K562 (cell line): ENCODE measurements around the gene COQ4. TPM values are rescaled to one million over a fixed set of nuclear protein-coding genes. Genes with fewer than 3 reads are reported as not detected.

ENCODE experiments used
- ASH1L ChIP-seq: fragments of 450-650 bp; IDR thresholded peaks from 2 replicates; pipeline ENCODE4 v1.6.1; 2018; ENCODE audit warnings: borderline replicate concordance, mild to moderate bottlenecking, low read depth; ENCODE audit not compliant: partially characterized antibody
- BHLHE40 ChIP-seq: IDR thresholded peaks from 2 replicates; pipeline ENCODE4 v1.6.1; 2011; ENCODE audit warnings: low read length, improper control_type of control experiment
- CBFB ChIP-seq: sonication (generic); formaldehyde crosslinking; IDR thresholded peaks from 2 replicates; pipeline ENCODE4 v1.4.0; 2020; ENCODE audit warnings: mild to moderate bottlenecking, missing genetic modification reagents
- CCNT2 ChIP-seq: IDR thresholded peaks from 2 replicates; pipeline ENCODE4 v1.6.1; 2011; ENCODE audit warnings: borderline replicate concordance, low read depth, mild to moderate bottlenecking, moderate library complexity, mixed read lengths, low read length; ENCODE audit not compliant: insufficient read length; ENCODE audit errors: extremely low read depth
- CHCHD3 ChIP-seq: fragments of 250-450 bp; sonication (Bioruptor Pico); IDR thresholded peaks from 2 replicates; pipeline ENCODE4 v2.1.2; 2022; ENCODE audit warnings: mild to moderate bottlenecking
- DIDO1 ChIP-seq: fragments of 450-650 bp; IDR thresholded peaks from 2 replicates; pipeline ENCODE4 v1.6.1; 2016; ENCODE audit warnings: low read depth, missing biosample characterization, missing genetic modification characterization
- ESRRA ChIP-seq: fragments of 450-650 bp; IDR thresholded peaks from 2 replicates; pipeline ENCODE4 v1.6.1; 2014; ENCODE audit warnings: low read depth, mild to moderate bottlenecking, moderate library complexity, borderline replicate concordance
- GABPB1 ChIP-seq: sonication (generic); formaldehyde crosslinking; IDR thresholded peaks from 2 replicates; pipeline ENCODE4 v1.8.0; 2022; ENCODE audit warnings: mild to moderate bottlenecking, missing genetic modification reagents
- HMBOX1 ChIP-seq: sonication (generic); IDR thresholded peaks from 2 replicates; pipeline ENCODE4 v1.6.1; 2016
- MAFG ChIP-seq: fragments of 450-650 bp; conservative IDR thresholded peaks from 2 replicates; pipeline ENCODE4 v1.6.1; 2016; ENCODE audit warnings: missing genetic modification characterization, missing compliant biosample characterization
- NFIC ChIP-seq: fragments of 450-650 bp; IDR thresholded peaks from 2 replicates; pipeline ENCODE4 v1.6.1; 2017; ENCODE audit warnings: mild to moderate bottlenecking, inconsistent platforms
- RBM15 ChIP-seq: fragments of 200-400 bp; formaldehyde crosslinking; IDR thresholded peaks from 2 replicates; pipeline ENCODE4 v1.6.1; 2018; ENCODE audit warnings: mild to moderate bottlenecking, low read length, moderate library complexity; ENCODE audit not compliant: insufficient read depth
- THRB ChIP-seq: fragments of 450-650 bp; formaldehyde crosslinking; conservative IDR thresholded peaks from 2 replicates; pipeline ENCODE4 v1.4.0; 2022; ENCODE audit warnings: mild to moderate bottlenecking, missing genetic modification characterization
- ZBTB5 ChIP-seq: fragments of 450-650 bp; IDR thresholded peaks from 2 replicates; pipeline ENCODE4 v1.6.1; 2017; ENCODE audit warnings: antibody characterized with exemption
- ZBTB9 ChIP-seq: fragments of 450-650 bp; formaldehyde crosslinking; IDR thresholded peaks from 2 replicates; pipeline ENCODE4 v1.4.0; 2020; ENCODE audit warnings: mild to moderate bottlenecking, moderate library complexity
- ZNF444 ChIP-seq: fragments of 250-450 bp; sonication (Bioruptor Pico); IDR thresholded peaks from 2 replicates; pipeline ENCODE4 v1.4.0; 2020; ENCODE audit warnings: mild to moderate bottlenecking, moderate library complexity
- ZNF695 ChIP-seq: fragments of 450-650 bp; formaldehyde crosslinking; IDR thresholded peaks from 2 replicates; pipeline ENCODE4 v1.4.0; 2020; ENCODE audit warnings: mild to moderate bottlenecking, moderate library complexity
- polyA plus RNA-seq, 8 experiments: library from polyadenylated mRNA; depleted of rRNA in 4 of 8; stranded (reverse) in 5 of 8; unstranded in 3 of 8; fragments of >200 nt; fragmentation: Nextera tagmentation in 2 of 8; fragmentation: Illumina TruSeq in 1 of 8; extraction: Ambion mirVana in 2 of 8; extraction: Trizol in 1 of 8; gene quantifications; 2 replicates each; pipeline versions ENCODE4 v1.2.1 to v1.2.3, GENCODE V29; 2011 to 2014; ENCODE audit warnings: inconsistent platforms in 1 of 8, missing spikeins in 1 of 8
- total RNA-seq, 7 experiments: library from RNA; depleted of rRNA in 6 of 7; stranded (reverse); fragments of >200 nt in 6 of 7; fragmentation: Illumina TruSeq in 2 of 7; extraction: Trizol in 2 of 7; gene quantifications; 2 replicates each; pipeline versions ENCODE4 v1.2.1 to v1.2.3, GENCODE V29; 2011 to 2021; ENCODE audit warnings: low replicate concordance in 1 of 7

COQ4 gene
- total and polyA plus RNA-seq, 9 of the 15 experiments (the other 6 are each of a cell fraction or from before 2014, with no cell fraction given): 9.1 to 135 (median 67.2) TPM

GRCh38 chr9:128339761-128340690 is 17.4 kb downstream of the COQ4 start, which contains the start of gene SLC27A4 (continued):
- 0 out of 2 replicates have a peak, but pooled peaks have one; percentile 2 for TF ChIP-seq THRB (CRISPR knock-in tag)
- 0 out of 2 replicates have a peak, but pooled peaks have one; percentile 11 for TF ChIP-seq ZNF695
- TF ChIP-seq CHCHD3 (CRISPR knock-in tag): 0 out of 2 replicates have a peak, but pooled peaks have one; percentile 33
- TF ChIP-seq ZBTB5: no peak
- no peak for TF ChIP-seq GABPB1
- peak; percentile 88 for TF ChIP-seq BHLHE40
- TF ChIP-seq ZNF444 (CRISPR knock-in tag): peak; percentile 47; the same call in 1 of the 2 replicates
- TF ChIP-seq CCNT2: no peak
- TF ChIP-seq NFIC: no peak
- no peak for TF ChIP-seq DIDO1 (tag)
- TF ChIP-seq ASH1L: no peak
- TF ChIP-seq ESRRA: peak; percentile 78
- no peak for TF ChIP-seq MAFG (tag)
- TF ChIP-seq CBFB (CRISPR knock-in tag): peak; percentile 96
- TF ChIP-seq ZBTB9 (CRISPR knock-in tag): peak; percentile 88; the same call in 1 of the 2 replicates
- no peak for TF ChIP-seq HMBOX1
- no peak for TF ChIP-seq RBM15
